ENCODE measurements around the gene PLA2G4C. TPM values are rescaled to one million over a fixed set of nuclear protein-coding genes. Genes with fewer than 3 reads are reported as not detected.

The PLA2G4C gene
- total RNA-seq, 4 donors from 2014 or later = 3.8 to 15.6 (median 9.7) TPM

DNA sequence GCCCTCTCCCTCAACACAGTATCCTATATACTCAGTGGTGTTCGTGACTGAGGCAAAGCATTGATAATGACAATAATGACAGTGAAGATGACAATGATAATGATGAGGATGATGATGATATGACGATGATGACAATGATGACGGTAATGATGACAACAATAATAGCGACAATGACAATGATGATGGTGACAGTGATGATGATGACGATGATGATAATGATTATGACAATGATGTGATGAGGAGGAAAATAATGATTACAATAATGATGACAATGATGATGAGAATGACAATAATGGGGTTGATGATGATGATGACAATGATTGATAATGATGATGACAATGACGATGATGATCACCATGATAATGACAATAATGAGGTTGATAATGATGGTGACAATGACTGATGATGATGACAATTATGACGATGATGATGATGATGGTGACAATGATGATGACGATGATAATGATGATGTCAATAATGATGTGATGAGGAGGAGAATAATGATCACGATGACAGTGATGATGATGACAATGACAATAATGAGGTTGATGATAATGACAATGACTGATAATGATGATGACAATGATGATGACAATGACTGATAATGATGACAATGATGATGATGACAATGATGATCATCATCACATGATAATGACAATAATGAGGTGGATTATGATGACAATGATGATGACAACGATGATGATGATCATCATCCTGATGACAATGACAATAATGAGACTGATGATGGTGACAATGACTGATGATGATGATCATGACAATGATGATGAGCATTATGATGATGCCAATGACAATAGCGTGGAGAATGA lies 99.5 kb downstream of the PLA2G4C start:
- H3K27me3 ChIP-seq = peaks cover 15% of the 10 kb centered on the region
- H3K27ac ChIP-seq = no peak overlapping the region
- TF ChIP-seq, protein P1, sequence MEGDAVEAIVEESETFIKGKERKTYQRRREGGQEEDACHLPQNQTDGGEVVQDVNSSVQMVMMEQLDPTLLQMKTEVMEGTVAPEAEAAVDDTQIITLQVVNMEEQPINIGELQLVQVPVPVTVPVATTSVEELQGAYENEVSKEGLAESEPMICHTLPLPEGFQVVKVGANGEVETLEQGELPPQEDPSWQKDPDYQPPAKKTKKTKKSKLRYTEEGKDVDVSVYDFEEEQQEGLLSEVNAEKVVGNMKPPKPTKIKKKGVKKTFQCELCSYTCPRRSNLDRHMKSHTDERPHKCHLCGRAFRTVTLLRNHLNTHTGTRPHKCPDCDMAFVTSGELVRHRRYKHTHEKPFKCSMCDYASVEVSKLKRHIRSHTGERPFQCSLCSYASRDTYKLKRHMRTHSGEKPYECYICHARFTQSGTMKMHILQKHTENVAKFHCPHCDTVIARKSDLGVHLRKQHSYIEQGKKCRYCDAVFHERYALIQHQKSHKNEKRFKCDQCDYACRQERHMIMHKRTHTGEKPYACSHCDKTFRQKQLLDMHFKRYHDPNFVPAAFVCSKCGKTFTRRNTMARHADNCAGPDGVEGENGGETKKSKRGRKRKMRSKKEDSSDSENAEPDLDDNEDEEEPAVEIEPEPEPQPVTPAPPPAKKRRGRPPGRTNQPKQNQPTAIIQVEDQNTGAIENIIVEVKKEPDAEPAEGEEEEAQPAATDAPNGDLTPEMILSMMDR (IDR thresholded peaks at IDR 0.05) = no peak
- TF ChIP-seq POLR2A (IDR thresholded peaks at IDR 0.05) (no peak), POLR2AphosphoS5 (IDR thresholded peaks at IDR 0.05) (no peak), EP300 (IDR thresholded peaks at IDR 0.05) (no peak)
- peaks cover 0 to 7% (median 0%) of the 10 kb centered on the region in 3 donors for H3K9me3 ChIP-seq
- no peak overlapping the region for H3K4me3 ChIP-seq
- no peaks in the 10 kb centered on the region for H3K4me1 ChIP-seq
- no peaks in the 10 kb centered on the region for H3K36me3 ChIP-seq
- WGBS, 2 donors (ENCODE audit: low coverage in 1 of 2) = 85 to 92% methylated on average over 10 to 11 of the region's 11 CpGs
- ATAC-seq = no peak

DNA sequence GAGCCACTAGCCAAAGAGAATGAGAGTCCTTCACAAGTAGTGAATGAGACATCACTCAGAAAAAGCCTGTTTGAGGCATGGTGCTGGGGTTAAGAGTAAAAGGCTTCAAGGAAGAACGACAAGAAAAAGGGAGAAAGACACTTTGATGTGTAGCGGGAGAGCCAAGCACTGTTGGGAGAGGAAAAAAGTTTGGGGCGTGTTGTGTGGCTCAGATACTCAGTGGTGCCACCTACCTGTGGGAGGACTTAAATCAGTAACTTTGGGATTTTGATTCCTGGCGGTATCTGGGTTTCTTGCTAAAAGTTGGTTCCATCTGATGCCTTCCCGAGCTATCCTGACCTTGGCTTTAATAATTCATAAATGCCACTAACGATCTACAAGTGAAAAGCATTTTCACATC lies 103.9 kb downstream of the PLA2G4C start:
- Histone ChIP-seq H3K4me1 (no peaks in the 10 kb centered on the region), H3K4me3 (no peak overlapping the region), H3K27ac (no peak overlapping the region), H3K36me3 (no peaks in the 10 kb centered on the region), H3K27me3 (peaks cover 33% of the 10 kb centered on the region), H3K9me3 (peaks cover 0 to 7% (median 0%) of the 10 kb centered on the region in 3 donors)
- 72 to 100% methylated on average over 2 to 6 of the region's 6 CpGs for WGBS, 2 donors (ENCODE audit: low coverage in 1 of 2)
- TF ChIP-seq, protein P1 (IDR thresholded peaks at IDR 0.05) = no peak
- no peak for TF ChIP-seq POLR2AphosphoS5 (IDR thresholded peaks at IDR 0.05)
- no peak for TF ChIP-seq POLR2A (IDR thresholded peaks at IDR 0.05)
- no peak for TF ChIP-seq EP300 (IDR thresholded peaks at IDR 0.05)
- ATAC-seq = no peak

DNA sequence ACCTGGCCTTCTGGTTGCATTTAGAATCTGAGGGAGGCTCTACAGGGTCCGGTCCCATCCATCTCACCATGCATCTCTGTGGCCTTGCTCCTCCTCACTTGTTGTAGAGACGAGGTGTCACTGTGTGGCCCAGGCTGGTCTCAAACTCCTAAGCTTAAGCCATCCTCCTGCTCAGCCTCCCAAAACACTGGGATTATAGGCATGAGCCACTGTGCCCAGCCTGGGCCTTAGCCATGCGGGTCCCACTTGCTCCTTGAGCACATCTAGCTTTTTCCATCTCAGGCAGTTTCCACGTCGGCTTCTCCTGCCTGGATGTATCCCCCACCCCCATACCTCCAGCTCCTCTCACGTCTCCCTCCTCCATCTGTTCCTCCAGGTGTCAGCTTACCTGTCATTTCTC lies 106.4 kb downstream of the PLA2G4C start:
- H3K4me1 ChIP-seq = no peaks in the 10 kb centered on the region
- peaks cover 33% of the 10 kb centered on the region for H3K27me3 ChIP-seq
- H3K4me3 ChIP-seq = no peak overlapping the region
- H3K27ac ChIP-seq = no peak overlapping the region
- peaks cover 0 to under 1% (median 0%) of the 10 kb centered on the region in 3 donors for H3K9me3 ChIP-seq
- H3K36me3 ChIP-seq = no peaks in the 10 kb centered on the region
- TF ChIP-seq POLR2AphosphoS5 (IDR thresholded peaks at IDR 0.05) = no peak
- TF ChIP-seq, protein P1 (IDR thresholded peaks at IDR 0.05) = no peak
- WGBS, 2 donors (ENCODE audit: low coverage in 1 of 2) = 55 to 67% methylated on average over 4 of the region's 6 CpGs
- ATAC-seq = no peak

DNA sequence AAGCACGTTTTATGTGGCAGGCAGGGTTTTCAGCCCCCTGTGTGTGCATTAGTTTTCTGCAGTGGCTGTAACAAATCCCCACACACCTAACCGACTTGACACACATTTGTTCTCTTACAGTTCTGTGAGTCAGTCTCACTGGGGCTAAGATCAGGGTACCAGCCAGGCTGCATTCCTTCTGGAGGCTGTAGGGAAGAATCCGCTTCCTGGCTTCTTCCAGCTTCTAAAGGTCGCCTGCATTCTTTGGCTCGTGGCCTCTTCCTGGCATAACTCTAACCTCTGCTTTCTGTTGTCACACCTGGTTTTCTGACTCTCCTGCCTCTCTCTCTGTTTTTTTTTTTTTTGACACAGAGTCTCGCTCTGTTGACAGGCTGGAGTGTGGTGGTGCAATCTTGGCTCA lies 109.8 kb downstream of the PLA2G4C start:
- ATAC-seq = no peak
- Histone ChIP-seq H3K27me3 (peaks cover 21% of the 10 kb centered on the region), H3K27ac (no peak overlapping the region), H3K9me3 (no peaks in the 10 kb centered on the region), H3K4me1 (no peaks in the 10 kb centered on the region), H3K36me3 (no peaks in the 10 kb centered on the region), H3K4me3 (no peak overlapping the region)
- TF ChIP-seq EP300 (IDR thresholded peaks at IDR 0.05) (no peak), POLR2A (IDR thresholded peaks at IDR 0.05) (no peak), POLR2AphosphoS5 (IDR thresholded peaks at IDR 0.05) (no peak)
- TF ChIP-seq, protein P1 (IDR thresholded peaks at IDR 0.05) = no peak
- WGBS, 2 donors (ENCODE audit: low coverage in 1 of 2) = 67 to 77% methylated on average over 4 to 6 of the region's 6 CpGs

DNA sequence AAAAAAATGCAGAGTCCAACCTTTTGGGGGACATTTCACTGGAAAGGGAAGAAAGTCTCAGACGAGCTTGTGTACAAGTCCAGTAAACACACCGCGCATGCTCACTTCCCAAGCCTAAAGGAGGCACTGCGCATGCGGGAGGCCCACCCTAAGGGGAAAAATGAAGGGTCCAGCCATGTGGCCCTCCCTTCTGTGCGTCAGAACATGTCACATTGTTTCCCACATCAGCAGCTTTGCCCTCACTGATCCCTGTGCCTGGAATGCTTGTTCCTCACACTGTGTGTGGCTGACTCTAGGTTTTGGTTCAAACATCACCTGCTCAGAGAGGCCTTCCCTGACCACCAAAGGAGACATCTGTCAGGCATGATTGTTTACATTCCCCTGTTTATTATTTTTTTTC lies 111.8 kb downstream of the PLA2G4C start:
- Histone ChIP-seq H3K27ac (no peak overlapping the region), H3K36me3 (no peaks in the 10 kb centered on the region), H3K27me3 (peaks cover 22% of the 10 kb centered on the region), H3K9me3 (no peaks in the 10 kb centered on the region), H3K4me1 (no peaks in the 10 kb centered on the region), H3K4me3 (no peak overlapping the region)
- no peak for ATAC-seq
- 85 to 89% methylated on average over 3 to 6 of the region's 6 CpGs for WGBS, 2 donors (ENCODE audit: low coverage in 1 of 2)
- TF ChIP-seq EP300 (IDR thresholded peaks at IDR 0.05) = no peak
- no peak for TF ChIP-seq POLR2AphosphoS5 (IDR thresholded peaks at IDR 0.05)
- TF ChIP-seq, protein P1 (IDR thresholded peaks at IDR 0.05) = no peak
- TF ChIP-seq POLR2A (IDR thresholded peaks at IDR 0.05) = no peak

Data from gastroesophageal sphincter (tissue), 4 donors.